HepG2 (cell line): ENCODE data around the gene RAB9A. TPM values are rescaled to one million over a fixed set of nuclear protein-coding genes. Genes with fewer than 3 reads are reported as not detected.

ENCODE experiments used
- ATAC-seq: fragments of 200-7000 bp; cut with Tn5 transposase; 3 replicates; pipeline ENCODE4 v1.9.1; 2020; ENCODE audit warnings: mild to moderate bottlenecking, moderate library complexity
- BruUV-seq: library from RNA; stranded (reverse); fragments of 400-500 nt; replicated peaks from 2 replicates; lab custom pipeline; 2021; lab: Mats Ljungman, UMichigan
- CTCF ChIA-PET: fragments of 300-600 bp; formaldehyde crosslinking; extraction: SDS; loops from one replicate; lab custom pipeline; 2021; ENCODE audit warnings: low total read pairs, inconsistent platforms, low intra/inter-chr PET ratio; lab: Yijun Ruan, JAX
- POLR2A ChIA-PET: fragments of 350-600 bp; sonication (Branson Sonifier 250); formaldehyde crosslinking; loops from one replicate; lab custom pipeline; 2020; ENCODE audit warnings: antibody characterized with exemption, inconsistent platforms; lab: Yijun Ruan, JAX
- DNase-seq: peaks from one replicate; pipeline ENCODE4 v3.0.0-alpha.2; 2015; ENCODE audit warnings: low spot score
- FAIRE-seq: peaks from 3 replicates; lab custom pipeline; 2011; peaks lifted over from hg19 to GRCh38; lab: Jason Lieb, UNC
- H2AFZ ChIP-seq: one replicate; pipeline ENCODE4 v1.6.1; 2011; ENCODE audit warnings: low read length, inconsistent platforms
- H3K27ac ChIP-seq: fragments of 300-600 bp; 3 replicates; pipeline ENCODE4 v1.8.0; 2011; ENCODE audit warnings: mixed run types, mild to moderate bottlenecking, mixed read lengths, low read length, inconsistent platforms; ENCODE audit not compliant: insufficient read depth; ENCODE audit errors: extremely low read length
- H3K27me3 ChIP-seq, 2 experiments: fragments of 200-600 bp in 1 of 2; 2 replicates in 1 of 2; 3 replicates in 1 of 2; pipeline versions ENCODE4 v1.6.0 to v1.8.0; 2011; ENCODE audit warnings: low read length in 2 of 2, mild to moderate bottlenecking in 2 of 2, moderate library complexity in 2 of 2, inconsistent platforms in 1 of 2; ENCODE audit not compliant: insufficient read depth in 2 of 2, control insufficient read depth in 1 of 2
- H3K36me3 ChIP-seq, 2 experiments: fragments of 200-600 bp in 1 of 2; replicated peaks in 1 of 2; 2 replicates in 1 of 2; 3 replicates in 1 of 2; pipeline versions ENCODE4 v1.5.1 to v1.8.0; 2011; ENCODE audit warnings: low read length in 2 of 2, inconsistent platforms in 1 of 2; ENCODE audit not compliant: insufficient read depth in 2 of 2, control insufficient read depth in 1 of 2
- H3K4me1 ChIP-seq: 2 replicates; pipeline ENCODE4 v1.5.1; 2012; ENCODE audit warnings: low read length, inconsistent platforms; ENCODE audit not compliant: insufficient read depth
- H3K4me2 ChIP-seq: 2 replicates; pipeline ENCODE4 v1.6.0; 2011; ENCODE audit warnings: low read depth, low read length, inconsistent platforms
- H3K4me3 ChIP-seq, 3 experiments: fragments of 200-600 bp in 1 of 3; sonication (generic), shearing (Covaris generic) in 1 of 3; replicated peaks in 1 of 3; 2 replicates each; pipeline ENCODE4 v1.5.1; 2011 to 2016; ENCODE audit warnings: low read length in 3 of 3, inconsistent platforms in 2 of 3, low read depth in 2 of 3, mild to moderate bottlenecking in 2 of 3, control low read depth in 1 of 3, mixed read lengths in 1 of 3; ENCODE audit not compliant: insufficient read depth in 1 of 3
- H3K79me2 ChIP-seq: one replicate; pipeline ENCODE4 v1.6.1; 2011; ENCODE audit warnings: low read length, inconsistent platforms; ENCODE audit not compliant: insufficient read depth
- H3K9ac ChIP-seq: 2 replicates; pipeline ENCODE4 v1.6.0; 2011; ENCODE audit warnings: mild to moderate bottlenecking, low read depth, low read length, inconsistent platforms; ENCODE audit not compliant: insufficient read depth
- H3K9me3 ChIP-seq: 2 replicates; pipeline ENCODE4 v1.5.1; 2012; ENCODE audit warnings: mild to moderate bottlenecking, low read length
- H4K20me1 ChIP-seq: 2 replicates; pipeline ENCODE4 v1.6.0; 2011; ENCODE audit warnings: inconsistent platforms, mild to moderate bottlenecking, low read length, moderate library complexity; ENCODE audit not compliant: insufficient read depth
- NR2C2 ChIP-seq: sonication (generic); formaldehyde crosslinking; IDR thresholded peaks from 2 replicates; pipeline ENCODE4 v1.4.0; 2020; ENCODE audit warnings: missing genetic modification reagents, mild to moderate bottlenecking, moderate library complexity, borderline replicate concordance
- TARDBP ChIP-seq: sonication (generic); formaldehyde crosslinking; IDR thresholded peaks from 2 replicates; pipeline ENCODE4 v1.8.0; 2022; ENCODE audit warnings: mild to moderate bottlenecking, missing genetic modification reagents
- TMF1 ChIP-seq: sonication (generic); formaldehyde crosslinking; IDR thresholded peaks from 2 replicates; pipeline ENCODE4 v1.8.1; 2022; ENCODE audit warnings: low read depth, missing genetic modification reagents
- ZFX ChIP-seq: sonication (generic); formaldehyde crosslinking; IDR thresholded peaks from 2 replicates; pipeline ENCODE4 v1.4.0; 2020; ENCODE audit warnings: mild to moderate bottlenecking, low read depth, missing genetic modification reagents, moderate library complexity
- ZNF296 ChIP-seq: sonication (generic); formaldehyde crosslinking; conservative IDR thresholded peaks from 2 replicates; pipeline ENCODE4 v1.5.0; 2020; ENCODE audit warnings: mild to moderate bottlenecking, missing genetic modification reagents
- WGBS: methylation state at CpG from one replicate; pipeline ENCODE4 v1.1.6; 2017; ENCODE audit warnings: low lambda C conversion rate; 5-methylcytosine and 5-hydroxymethylcytosine counted together
- in situ Hi-C: cut with HindIII; loops from 2 replicates; pipeline ENCODE4 v1.10.0; 2017; ENCODE audit warnings: low pct_unique_long_range_greater_than_20kb; ENCODE audit not compliant: extremely low pct_ligation_motif_present
- intact Hi-C: fragments of 100-400 bp; cut with micrococcal nuclease; formaldehyde crosslinking; loops from one replicate; pipeline ENCODE4 v1.10.0; 2022; ENCODE audit not compliant: unreplicated experiment
- polyA plus RNA-seq, 8 experiments: library from polyadenylated mRNA; depleted of rRNA in 3 of 8; stranded (reverse) in 7 of 8; unstranded in 1 of 8; fragments of >200 nt; fragmentation: Illumina TruSeq in 4 of 8; extraction: Trizol in 4 of 8; gene quantifications; 2 replicates each; pipeline versions ENCODE4 v1.2.1 to v1.2.3, GENCODE V29; 2011 to 2016; ENCODE audit warnings: low read depth in 4 of 8, missing spikeins in 1 of 8, mixed read lengths in 1 of 8; ENCODE audit not compliant: insufficient read depth in 1 of 8
- total RNA-seq, 5 experiments: library from RNA; depleted of rRNA; stranded (reverse); fragments of >200 nt; fragmentation: Illumina TruSeq; extraction: Trizol; gene quantifications; 2 replicates each; pipeline ENCODE4 v1.2.3, GENCODE V29; 2016; ENCODE audit warnings: low read depth in 1 of 5

RAB9A gene
- total and polyA plus RNA-seq, 2 of the 13 experiments (the other 11 are each of a cell fraction or from before 2014, with no cell fraction given): 10.5 to 23.1 TPM

GRCh38 chrX:13702111-13702789 is 13.3 kb downstream of the RAB9A start:
- Histone ChIP-seq H2AFZ (no peak overlapping the region), H3K4me2 (no peak overlapping the region), H4K20me1 (0 out of 2 replicates have a peak, but pooled peaks cover 3% of the 10 kb centered on the region), H3K36me3 (no peaks in the 10 kb centered on the region), H3K9me3 (no peaks in the 10 kb centered on the region), H3K4me1 (no peaks in the 10 kb centered on the region), H3K79me2 (peaks cover 35% of the 10 kb centered on the region), H3K9ac (no peak overlapping the region), H3K27me3 (no peaks in the 10 kb centered on the region), H3K27ac (no peak overlapping the region), H3K4me3 (no peak overlapping the region)
- WGBS: 100% methylated on average over 3 of the region's 5 CpGs
- no TSS peak for BruUV-seq
- ChIA-PET CTCF (no interaction called here), POLR2A (interaction anchor here (1.5 kb wide), 1 partner anchor 13 kb away, joined by 3 read pairs; the partner anchor contains the start of gene RAB9A)
- no peak for FAIRE-seq
- intact Hi-C loops (no loop called here), in situ Hi-C loops (no loop called here)
- TF ChIP-seq TMF1 (CRISPR knock-in tag) (no peak), TARDBP (CRISPR knock-in tag) (no peak), ZNF296 (CRISPR knock-in tag) (no peak)
- DNase-seq: no peak
- ATAC-seq: no peak

- Histone ChIP-seq H3K4me1 (no peaks in the 10 kb centered on the region), H3K4me2 (no peak overlapping the region), H3K4me3 (no peak overlapping the region), H3K79me2 (peaks cover 32% of the 10 kb centered on the region), H3K27me3 (no peaks in the 10 kb centered on the region), H3K36me3 (no peaks in the 10 kb centered on the region; a peak in 1 of 5 replicates), H3K9ac (no peak overlapping the region), H4K20me1 (0 out of 2 replicates have a peak, but pooled peaks cover 3% of the 10 kb centered on the region), H3K9me3 (no peaks in the 10 kb centered on the region), H2AFZ (no peak overlapping the region), H3K27ac (no peak overlapping the region)
- intact Hi-C loops: no loop called here
- ATAC-seq (no peak), DNase-seq (no peak), FAIRE-seq (no peak)
- in situ Hi-C loops: no loop called here
- no TSS peak for BruUV-seq
- POLR2A ChIA-PET: interaction anchor here (1.5 kb wide), 1 partner anchor 14 kb away, joined by 3 read pairs; the partner anchor contains the start of gene RAB9A
- WGBS: 92% methylated on average over 3 of the region's 3 CpGs
- CTCF ChIA-PET: no interaction called here
- TF ChIP-seq ZFX (CRISPR knock-in tag) (no peak), NR2C2 (CRISPR knock-in tag) (no peak)
These were observed 14.2 kb downstream of the RAB9A start for GRCh38 chrX:13703135-13703534.
